Psoas muscle (tissue), 8 donors: ENCODE results near the gene RBM5. TPM values are rescaled to one million over a fixed set of nuclear protein-coding genes. Genes with fewer than 3 reads are reported as not detected.
"Not testable (repeated sequence)": the region's sequence is repeated elsewhere in the genome, so short reads cannot be mapped to it uniquely, and the experiment has no call there.

Source experiments
- ATAC-seq, 4 donors: fragments of 200-7000 bp; cut with Tn5 transposase; one replicate each; pipeline ENCODE4 v1.9.1; 2020; ENCODE audit warnings: moderate library complexity in 3 of 4, mild to moderate bottlenecking in 2 of 4
- DNase-seq, 2 donors: peaks; one replicate each; pipeline ENCODE4 v3.0.0-alpha.2; 2020
- H3K27ac ChIP-seq: fragments of 200-600 bp; one replicate; pipeline ENCODE4 v1.8.0; 2022
- H3K27me3 ChIP-seq, 3 donors: fragments of 200-600 bp in 1 of 3; one replicate each; pipeline versions ENCODE4 v1.6.1 to v1.8.0; 2013 to 2022; ENCODE audit warnings: low read length in 2 of 3, mild to moderate bottlenecking in 2 of 3, moderate library complexity in 1 of 3; ENCODE audit not compliant: insufficient read depth in 3 of 3
- H3K36me3 ChIP-seq, 2 donors: fragments of 200-600 bp in 1 of 2; one replicate each; pipeline versions ENCODE4 v1.6.1 to v1.8.0; 2013 to 2022; ENCODE audit warnings: low read depth in 1 of 2, mild to moderate bottlenecking in 1 of 2, moderate library complexity in 1 of 2; ENCODE audit not compliant: insufficient read depth in 1 of 2
- H3K4me1 ChIP-seq: fragments of 200-600 bp; one replicate; pipeline ENCODE4 v1.8.0; 2022
- H3K4me3 ChIP-seq: fragments of 200-600 bp; one replicate; pipeline ENCODE4 v1.8.0; 2022; ENCODE audit warnings: mild to moderate bottlenecking
- H3K9me3 ChIP-seq: fragments of 200-600 bp; one replicate; pipeline ENCODE4 v1.8.0; 2022
- CTCF ChIP-seq: fragments of 200-600 bp; IDR thresholded peaks from one replicate; pipeline ENCODE4 v1.8.0; 2022; ENCODE audit warnings: antibody characterized with exemption
- WGBS, 3 donors: extraction: QIAGEN DNeasy Blood & Tissue Kit; methylation state at CpG; one replicate each; pipeline versions ENCODE4 v1.1.6 to v1.1.7; 2013; 5-methylcytosine and 5-hydroxymethylcytosine counted together
- intact Hi-C, 2 donors: fragments of 100-400 bp; cut with DNase I; formaldehyde crosslinking; loops; one replicate each; pipeline versions ENCODE4 v1.11.0 to v1.14.2; 2022
- polyA plus RNA-seq, 3 donors: library from polyadenylated mRNA; stranded (reverse); fragments of 200-250 nt; gene quantifications; one replicate each; pipeline ENCODE4 v1.2.3, GENCODE V29; 2013
- total RNA-seq, 4 donors: library from RNA; stranded (reverse); fragmentation: NEBNext Ultra II Directional in 2 of 4; extraction: Animal tissue kit (Norgen Biotek cat#: 25700) in 2 of 4; gene quantifications; one replicate each; pipeline versions ENCODE4 v1.2.1 to v1.2.4, GENCODE V29; 2021 to 2023
- donor health status: healthy with polysubstance abuse.
- donor health status: DM: no; HTN: no; CAD: no; lungs with moderate emphysema.
- donor health status: Bipolar disorder and iron deficiency.
- donor health status: healthy.
- donor health status: DM: yes; HTN: yes; CAD: no.
- donor health status: DM: no; HTN: no; CAD: no.
- donor health status: DM: no; HTN: no; CAD: no.
- donor health status: DM: yes; HTN: yes; CAD: no.

The RBM5 gene
- total and polyA plus RNA-seq, 7 donors, result 30.7 to 61.4 (median 35.6) TPM

GRCh38 chr3:50057756-50058155 lies 31.0 kb upstream of the RBM5 start:
- no peak for ATAC-seq
- WGBS, 3 donors, result 93 to 95% (median 93%) methylated on average over 6 of the region's 6 CpGs
- no peak overlapping the region for H3K27ac ChIP-seq
- H3K4me3 ChIP-seq, result no peak overlapping the region
- no peaks in the 10 kb centered on the region for H3K9me3 ChIP-seq
- H3K4me1 ChIP-seq, result no peaks in the 10 kb centered on the region
- no peak for DNase-seq
- intact Hi-C loops, result loop anchor here in 1 of 2 donors (10.0 kb wide), 1 partner anchor 47 kb away; no protein-coding TSS in a partner anchor
- no peaks in the 10 kb centered on the region for H3K27me3 ChIP-seq
- H3K36me3 ChIP-seq, result peaks cover 12 to 97% of the 10 kb centered on the region in 2 donors
- no peak for TF ChIP-seq CTCF

- Histone ChIP-seq H3K4me1 (no peaks in the 10 kb centered on the region), H3K36me3 (peaks cover 28 to 100% of the 10 kb centered on the region in 2 donors), H3K27ac (no peak overlapping the region), H3K9me3 (no peaks in the 10 kb centered on the region), H3K4me3 (no peak overlapping the region), H3K27me3 (no peaks in the 10 kb centered on the region)
- 89 to 97% (median 94%) methylated on average over 2 of the region's 2 CpGs for WGBS, 3 donors
- intact Hi-C loops, result no loop called here
- DNase-seq (no peak), ATAC-seq (no peak)
- no peak for TF ChIP-seq CTCF
Measured at GRCh38 chr3:50068134-50068533, 20.6 kb upstream of the RBM5 start.

- Histone ChIP-seq H3K4me1 (no peaks in the 10 kb centered on the region), H3K9me3 (no peaks in the 10 kb centered on the region), H3K36me3 (peaks cover 0 to 50% of the 10 kb centered on the region in 2 donors), H3K4me3 (no peak overlapping the region), H3K27ac (no peak overlapping the region), H3K27me3 (no peaks in the 10 kb centered on the region)
- ATAC-seq (no peak), DNase-seq (no peak)
- intact Hi-C loops, result no loop called here
- 97 to 100% (median 98%) methylated on average over 1 of the region's 1 CpG for WGBS, 3 donors
- no peak for TF ChIP-seq CTCF
Measured at GRCh38 chr3:50078091-50078490, 10.6 kb upstream of the RBM5 start.

GRCh38 chr3:50078622-50079021 lies 10.1 kb upstream of the RBM5 start:
- DNase-seq (no peak), ATAC-seq (peak in 1 of 4 donors; percentile 5)
- Histone ChIP-seq H3K27me3 (no peaks in the 10 kb centered on the region), H3K27ac (no peak overlapping the region), H3K36me3 (peaks cover 0 to 44% of the 10 kb centered on the region in 2 donors), H3K4me1 (no peaks in the 10 kb centered on the region), H3K9me3 (no peaks in the 10 kb centered on the region), H3K4me3 (no peak overlapping the region)
- TF ChIP-seq CTCF, result no peak
- WGBS, 3 donors, result 35 to 53% (median 42%) methylated on average over 1 of the region's 1 CpG
- intact Hi-C loops, result no loop called here

- intact Hi-C loops, DNase-seq, H3K4me1 ChIP-seq, H3K9me3 ChIP-seq, H3K27ac ChIP-seq, H3K27me3 ChIP-seq, H3K4me3 ChIP-seq, H3K36me3 ChIP-seq, ATAC-seq: not testable (repeated sequence)
- WGBS, 3 donors, result 92 to 98% (median 94%) methylated on average over 11 to 19 of the region's 33 CpGs
Measured at GRCh38 chr3:50084951-50085350, 3.8 kb upstream of the RBM5 start.
